Endothelial cell of umbilical vein (primary cell): ENCODE measurements around the gene CCDC126. TPM values are rescaled to one million over a fixed set of nuclear protein-coding genes. Genes with fewer than 3 reads are reported as not detected.

Experiments used
- BruUV-seq: library from RNA; stranded (reverse); fragments of 400-500 nt; replicated peaks from 2 replicates; lab custom pipeline; 2021; lab: Mats Ljungman, UMichigan
- CTCF ChIA-PET: fragments of 300-600, 350-600 bp; sonication (Branson Sonifier 250); formaldehyde crosslinking; loops from one replicate; lab custom pipeline; 2021; ENCODE audit warnings: antibody characterized with exemption, inconsistent platforms; lab: Charles Lee
- POLR2A ChIA-PET: fragments of 300-600, 350-600 bp; sonication (Branson Sonifier 250); formaldehyde crosslinking; loops from one replicate; lab custom pipeline; 2021; ENCODE audit warnings: antibody characterized with exemption, inconsistent platforms; lab: Charles Lee
- DNase-seq: peaks from one replicate; pipeline ENCODE4 v3.0.0-alpha.2; 2011; ENCODE audit warnings: low read depth, low spot score
- FAIRE-seq: peaks from 2 replicates; lab custom pipeline; 2011; peaks lifted over from hg19 to GRCh38; lab: Jason Lieb, UNC
- H2AFZ ChIP-seq: 2 replicates; pipeline ENCODE4 v1.6.0; 2012; ENCODE audit warnings: low read depth, low read length, control low read depth, inconsistent platforms
- H3K27ac ChIP-seq: 2 replicates; pipeline ENCODE4 v1.5.1; 2011; ENCODE audit warnings: low read depth, mild to moderate bottlenecking, control low read depth, low read length, moderate library complexity; ENCODE audit not compliant: insufficient read depth
- H3K27me3 ChIP-seq, 2 experiments: 2 replicates each; pipeline versions ENCODE4 v1.6.0 to v1.6.1; 2011; ENCODE audit warnings: low read length in 2 of 2, mixed read lengths in 1 of 2; ENCODE audit not compliant: control insufficient read depth in 2 of 2, insufficient read depth in 2 of 2
- H3K36me3 ChIP-seq, 2 experiments: 2 replicates in 1 of 2; 3 replicates in 1 of 2; pipeline ENCODE4 v1.5.1; 2011; ENCODE audit warnings: low read length in 2 of 2, mild to moderate bottlenecking in 1 of 2, moderate library complexity in 1 of 2; ENCODE audit not compliant: control insufficient read depth in 2 of 2, insufficient read depth in 2 of 2; ENCODE audit errors: extremely low read depth in 1 of 2
- H3K4me1 ChIP-seq: 3 replicates; pipeline ENCODE4 v1.5.1; 2011; ENCODE audit warnings: mild to moderate bottlenecking, low read length; ENCODE audit not compliant: control insufficient read depth, insufficient read depth; ENCODE audit errors: extremely low read depth
- H3K4me2 ChIP-seq: 2 replicates; pipeline ENCODE4 v1.6.1; 2011; ENCODE audit warnings: low read length, control low read depth, mixed read lengths; ENCODE audit not compliant: insufficient read depth
- H3K4me3 ChIP-seq, 3 experiments: fragments of 200-600 bp in 1 of 3; sonication (generic), shearing (Covaris generic) in 1 of 3; replicated peaks in 1 of 3; 2 replicates each; pipeline ENCODE4 v1.5.1; 2011 to 2016; ENCODE audit warnings: control low read depth in 3 of 3, low read length in 3 of 3, mild to moderate bottlenecking in 2 of 3, inconsistent platforms in 1 of 3, low read depth in 1 of 3, moderate library complexity in 1 of 3; ENCODE audit not compliant: insufficient read depth in 1 of 3
- H3K79me2 ChIP-seq: 2 replicates; pipeline ENCODE4 v1.6.0; 2012; ENCODE audit warnings: low read length, inconsistent platforms; ENCODE audit not compliant: control insufficient read depth, insufficient read depth
- H3K9ac ChIP-seq: replicated peaks from 2 replicates; pipeline ENCODE3; 2011; ENCODE audit warnings: low read length, control low read depth; ENCODE audit not compliant: insufficient read depth; ENCODE audit errors: extremely low read depth
- H3K9me1 ChIP-seq: replicated peaks from 3 replicates; pipeline ENCODE4 v1.6.0; 2011; ENCODE audit warnings: mild to moderate bottlenecking, low read length; ENCODE audit not compliant: control insufficient read depth, insufficient read depth; ENCODE audit errors: extremely low read depth
- H3K9me3 ChIP-seq: replicated peaks from 2 replicates; pipeline ENCODE4 v1.5.1; 2012; ENCODE audit warnings: low read length, inconsistent platforms; ENCODE audit not compliant: control insufficient read depth, insufficient read depth
- H4K20me1 ChIP-seq: replicated peaks from 2 replicates; pipeline ENCODE3; 2011; ENCODE audit warnings: mild to moderate bottlenecking, low read length; ENCODE audit not compliant: control insufficient read depth, insufficient read depth; ENCODE audit errors: extremely low read depth
- EZH2 ChIP-seq: IDR thresholded peaks from 2 replicates; pipeline ENCODE4 v1.6.1; 2012; ENCODE audit warnings: borderline replicate concordance, low read depth, mild to moderate bottlenecking, moderate library complexity, low read length, inconsistent platforms; ENCODE audit not compliant: severe bottlenecking
- FOS ChIP-seq: IDR thresholded peaks from 2 replicates; pipeline ENCODE4 v1.6.1; 2011; ENCODE audit warnings: mild to moderate bottlenecking, low read length, moderate library complexity, borderline replicate concordance; ENCODE audit not compliant: insufficient read depth
- GATA2 ChIP-seq: IDR thresholded peaks from 2 replicates; pipeline ENCODE4 v1.7.0; 2011; ENCODE audit warnings: low read depth, mild to moderate bottlenecking, moderate library complexity, mixed read lengths, low read length; ENCODE audit not compliant: insufficient read length, insufficient read depth
- JUN ChIP-seq: IDR thresholded peaks from 2 replicates; pipeline ENCODE4 v1.6.1; 2011; ENCODE audit warnings: borderline replicate concordance, low read depth; ENCODE audit not compliant: insufficient read length, insufficient read depth
- MYC ChIP-seq: IDR thresholded peaks from one replicate; pipeline ENCODE4 v1.6.1; 2011; ENCODE audit warnings: mild to moderate bottlenecking, low read depth, low read length
- POLR2A ChIP-seq: IDR thresholded peaks from 2 replicates; pipeline ENCODE4 v1.6.1; 2012; ENCODE audit warnings: low read depth, mild to moderate bottlenecking, control low read depth, low read length
- POLR2AphosphoS5 ChIP-seq: IDR thresholded peaks from 2 replicates; pipeline ENCODE4 v1.6.1; 2012; ENCODE audit warnings: low read depth, mild to moderate bottlenecking, control low read depth, low read length, moderate library complexity; ENCODE audit not compliant: insufficient read depth
- dilution Hi-C: fragments of 300-500 bp; cut with MboI; formaldehyde crosslinking; loops from one replicate; pipeline ENCODE4 v1.15.0; 2019; ENCODE audit warnings: low sequenced_read_pairs; ENCODE audit not compliant: extremely low pct_ligation_motif_present
- intact Hi-C: fragments of 100-400 bp; cut with micrococcal nuclease; formaldehyde crosslinking; loops from one replicate; pipeline ENCODE4 v1.10.0; 2022
- polyA plus RNA-seq, 4 experiments: library from polyadenylated mRNA; depleted of rRNA in 3 of 4; stranded (reverse) in 3 of 4; unstranded in 1 of 4; fragments of >200 nt; gene quantifications; 2 replicates each; pipeline versions ENCODE4 v1.2.1 to v1.2.3, GENCODE V29; 2011 to 2012; ENCODE audit warnings: missing spikeins in 1 of 4
- total RNA-seq: library from RNA; stranded (reverse); gene quantifications from 2 replicates; pipeline ENCODE4 v1.2.3, GENCODE V29; 2021
- TF ChIP-seq, protein P1 (sequence below): IDR thresholded peaks from 2 replicates; pipeline ENCODE4 v1.6.1; 2011; ENCODE audit not compliant: insufficient read depth, insufficient read length
- TF ChIP-seq, protein P2 (sequence below), 2 donors: IDR thresholded peaks; 1 replicate in 1 of 2; 2 replicates in 1 of 2; pipeline ENCODE4 v1.5.1; 2011; ENCODE audit warnings: low read length in 2 of 2, mild to moderate bottlenecking in 2 of 2, moderate library complexity in 2 of 2, control low read depth in 1 of 2, inconsistent platforms in 1 of 2, low read depth in 1 of 2; ENCODE audit not compliant: insufficient read depth in 1 of 2; ENCODE audit errors: extremely low read depth in 1 of 2

Gene CCDC126
- total and polyA plus RNA-seq, 2 donors (not counting 3 experiments of a cell fraction or from before 2014, with no cell fraction given) = 4.9 to 8.6 TPM

DNA sequence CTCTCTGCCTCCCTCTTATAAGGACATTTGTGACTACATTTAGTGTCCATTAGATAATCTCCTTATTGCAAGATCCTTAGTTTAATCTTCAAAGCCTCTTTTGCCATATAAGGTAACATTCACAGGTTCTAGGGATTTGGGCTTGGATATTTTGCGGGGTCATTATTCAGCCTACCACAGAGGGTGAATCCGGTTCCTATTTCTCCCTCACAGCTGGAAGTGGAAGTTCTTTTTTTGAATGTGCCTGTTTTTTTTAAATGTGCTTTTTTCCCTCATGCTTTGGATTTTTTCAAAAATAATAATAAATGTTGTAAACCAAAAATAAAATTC is 65.8 kb downstream of the CCDC126 start:
- dilution Hi-C loops = no loop called here
- H3K27ac ChIP-seq = no peak overlapping the region
- FAIRE-seq = no peak

More for the DNA sequence above, 65.8 kb downstream of the CCDC126 start:
- no peaks in the 10 kb centered on the region for H3K4me1 ChIP-seq
- H3K4me2 ChIP-seq = no peak overlapping the region
- no peaks in the 10 kb centered on the region for H3K9me3 ChIP-seq
- H3K9me1 ChIP-seq = no peaks in the 10 kb centered on the region
- H3K27me3 ChIP-seq = peaks cover 0 to 3% of the 10 kb centered on the region in 2 experiments
- POLR2A ChIA-PET = no interaction called here
- H3K36me3 ChIP-seq = no peaks in the 10 kb centered on the region
- no peak for DNase-seq
- no peaks in the 10 kb centered on the region for H4K20me1 ChIP-seq
- H3K79me2 ChIP-seq = no peaks in the 10 kb centered on the region
- intact Hi-C loops = no loop called here
- H3K9ac ChIP-seq = no peak overlapping the region
- CTCF ChIA-PET = interaction anchor here (0.8 to 1.7 kb wide), 2 partner anchors 34 to 116 kb away, joined by 4 to 7 read pairs; no protein-coding TSS in a partner anchor
- TF ChIP-seq FOS (no peak), EZH2 (no peak), JUN (no peak), POLR2A (no peak), MYC (no peak), POLR2AphosphoS5 (no peak), GATA2 (no peak)
- TF ChIP-seq, protein P1, sequence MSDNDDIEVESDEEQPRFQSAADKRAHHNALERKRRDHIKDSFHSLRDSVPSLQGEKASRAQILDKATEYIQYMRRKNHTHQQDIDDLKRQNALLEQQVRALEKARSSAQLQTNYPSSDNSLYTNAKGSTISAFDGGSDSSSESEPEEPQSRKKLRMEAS = no peak
- TF ChIP-seq, protein P2, sequence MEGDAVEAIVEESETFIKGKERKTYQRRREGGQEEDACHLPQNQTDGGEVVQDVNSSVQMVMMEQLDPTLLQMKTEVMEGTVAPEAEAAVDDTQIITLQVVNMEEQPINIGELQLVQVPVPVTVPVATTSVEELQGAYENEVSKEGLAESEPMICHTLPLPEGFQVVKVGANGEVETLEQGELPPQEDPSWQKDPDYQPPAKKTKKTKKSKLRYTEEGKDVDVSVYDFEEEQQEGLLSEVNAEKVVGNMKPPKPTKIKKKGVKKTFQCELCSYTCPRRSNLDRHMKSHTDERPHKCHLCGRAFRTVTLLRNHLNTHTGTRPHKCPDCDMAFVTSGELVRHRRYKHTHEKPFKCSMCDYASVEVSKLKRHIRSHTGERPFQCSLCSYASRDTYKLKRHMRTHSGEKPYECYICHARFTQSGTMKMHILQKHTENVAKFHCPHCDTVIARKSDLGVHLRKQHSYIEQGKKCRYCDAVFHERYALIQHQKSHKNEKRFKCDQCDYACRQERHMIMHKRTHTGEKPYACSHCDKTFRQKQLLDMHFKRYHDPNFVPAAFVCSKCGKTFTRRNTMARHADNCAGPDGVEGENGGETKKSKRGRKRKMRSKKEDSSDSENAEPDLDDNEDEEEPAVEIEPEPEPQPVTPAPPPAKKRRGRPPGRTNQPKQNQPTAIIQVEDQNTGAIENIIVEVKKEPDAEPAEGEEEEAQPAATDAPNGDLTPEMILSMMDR (IDR thresholded peaks at IDR 0.05; ENCODE audit: extremely low read depth in 1 of 2, insufficient read depth in 1 of 2, low read depth in 1 of 2, low read length in 2 of 2) = no peak
- no TSS peak for BruUV-seq
- no peak overlapping the region for H3K4me3 ChIP-seq
- no peak overlapping the region for H2AFZ ChIP-seq
